ENCODE data around the gene MAGI2. TPM values are rescaled to one million over a fixed set of nuclear protein-coding genes. Genes with fewer than 3 reads are reported as not detected.

MAGI2 gene
- total RNA-seq, 1 donor = 18.8 TPM

DNA sequence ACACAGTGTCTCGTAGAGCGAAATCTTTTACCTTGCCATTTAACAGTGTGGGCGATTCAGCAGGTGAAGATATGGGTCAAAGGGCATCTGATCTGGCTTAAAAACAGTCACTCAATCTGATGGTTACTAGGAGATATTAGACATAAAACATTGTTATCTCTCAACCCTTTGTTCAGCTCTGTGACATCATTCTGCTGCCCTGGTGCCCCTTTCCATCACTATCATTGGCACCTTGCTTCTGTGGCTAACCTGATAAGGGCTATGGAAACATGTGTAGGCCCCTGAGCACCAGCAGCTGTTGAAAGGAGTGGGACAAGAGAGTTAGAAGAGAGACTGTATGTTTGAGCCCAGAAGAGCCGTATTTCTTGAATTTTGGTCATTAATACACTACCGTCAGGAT lies 1004.6 kb downstream of the MAGI2 start:
- Histone ChIP-seq H3K27ac (ENCODE audit: low read depth, low read length) (no peak overlapping the region), H3K4me1 (ENCODE audit: insufficient read depth, low read length) (no peaks in the 10 kb centered on the region), H3K79me2 (ENCODE audit: insufficient read depth, low read length) (no peaks in the 10 kb centered on the region), H2AFZ (ENCODE audit: low read length) (no peak overlapping the region), H3K36me3 (ENCODE audit: insufficient read depth, low read length) (no peaks in the 10 kb centered on the region), H4K20me1 (ENCODE audit: insufficient read depth, low read length) (no peaks in the 10 kb centered on the region), H3K27me3 (ENCODE audit: insufficient read depth, low read length) (no peaks in the 10 kb centered on the region), H3K4me2 (ENCODE audit: insufficient read depth, low read length) (no peak overlapping the region), H3K4me3 (ENCODE audit: insufficient read depth, low read length) (no peak overlapping the region), H3K9me3 (ENCODE audit: low read depth, low read length) (no peaks in the 10 kb centered on the region)
- DNase-seq (ENCODE audit: insufficient read length, low spot score, missing footprints) = no peak
- TF ChIP-seq, protein P1, sequence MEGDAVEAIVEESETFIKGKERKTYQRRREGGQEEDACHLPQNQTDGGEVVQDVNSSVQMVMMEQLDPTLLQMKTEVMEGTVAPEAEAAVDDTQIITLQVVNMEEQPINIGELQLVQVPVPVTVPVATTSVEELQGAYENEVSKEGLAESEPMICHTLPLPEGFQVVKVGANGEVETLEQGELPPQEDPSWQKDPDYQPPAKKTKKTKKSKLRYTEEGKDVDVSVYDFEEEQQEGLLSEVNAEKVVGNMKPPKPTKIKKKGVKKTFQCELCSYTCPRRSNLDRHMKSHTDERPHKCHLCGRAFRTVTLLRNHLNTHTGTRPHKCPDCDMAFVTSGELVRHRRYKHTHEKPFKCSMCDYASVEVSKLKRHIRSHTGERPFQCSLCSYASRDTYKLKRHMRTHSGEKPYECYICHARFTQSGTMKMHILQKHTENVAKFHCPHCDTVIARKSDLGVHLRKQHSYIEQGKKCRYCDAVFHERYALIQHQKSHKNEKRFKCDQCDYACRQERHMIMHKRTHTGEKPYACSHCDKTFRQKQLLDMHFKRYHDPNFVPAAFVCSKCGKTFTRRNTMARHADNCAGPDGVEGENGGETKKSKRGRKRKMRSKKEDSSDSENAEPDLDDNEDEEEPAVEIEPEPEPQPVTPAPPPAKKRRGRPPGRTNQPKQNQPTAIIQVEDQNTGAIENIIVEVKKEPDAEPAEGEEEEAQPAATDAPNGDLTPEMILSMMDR (IDR thresholded peaks at IDR 0.05; ENCODE audit: extremely low read depth, low read depth, low read length) = no peak

DNA sequence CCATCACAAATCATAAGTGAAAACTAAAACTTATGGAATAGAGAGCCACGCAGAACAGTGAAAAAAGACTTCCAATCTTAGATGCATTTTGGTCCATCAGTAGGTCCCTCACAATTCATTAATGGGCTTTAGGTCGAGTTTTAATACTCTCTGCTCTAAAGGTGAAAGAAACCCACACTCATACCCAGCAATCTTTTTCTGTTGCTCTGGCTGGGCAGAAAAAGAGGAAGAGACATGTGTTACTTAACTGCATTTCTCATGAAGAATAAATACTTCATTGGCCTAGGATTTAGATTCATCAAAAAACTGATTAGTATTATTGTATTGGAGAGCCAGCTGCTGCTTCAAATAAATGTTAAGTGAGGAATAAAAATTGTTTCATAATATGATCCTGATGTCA lies 1009.2 kb downstream of the MAGI2 start:
- no peak for DNase-seq (ENCODE audit: insufficient read length, low spot score, missing footprints)
- Histone ChIP-seq H2AFZ (ENCODE audit: low read length) (no peak overlapping the region), H3K79me2 (ENCODE audit: insufficient read depth, low read length) (no peaks in the 10 kb centered on the region), H3K36me3 (ENCODE audit: insufficient read depth, low read length) (no peaks in the 10 kb centered on the region), H3K27ac (ENCODE audit: low read depth, low read length) (no peak overlapping the region), H3K9me3 (ENCODE audit: low read depth, low read length) (no peaks in the 10 kb centered on the region), H3K4me1 (ENCODE audit: insufficient read depth, low read length) (no peaks in the 10 kb centered on the region), H3K27me3 (ENCODE audit: insufficient read depth, low read length) (no peaks in the 10 kb centered on the region), H3K4me3 (ENCODE audit: insufficient read depth, low read length) (no peak overlapping the region), H4K20me1 (ENCODE audit: insufficient read depth, low read length) (no peaks in the 10 kb centered on the region), H3K4me2 (ENCODE audit: insufficient read depth, low read length) (no peak overlapping the region)
- TF ChIP-seq, protein P1 (IDR thresholded peaks at IDR 0.05; ENCODE audit: extremely low read depth, low read depth, low read length) = no peak

DNA sequence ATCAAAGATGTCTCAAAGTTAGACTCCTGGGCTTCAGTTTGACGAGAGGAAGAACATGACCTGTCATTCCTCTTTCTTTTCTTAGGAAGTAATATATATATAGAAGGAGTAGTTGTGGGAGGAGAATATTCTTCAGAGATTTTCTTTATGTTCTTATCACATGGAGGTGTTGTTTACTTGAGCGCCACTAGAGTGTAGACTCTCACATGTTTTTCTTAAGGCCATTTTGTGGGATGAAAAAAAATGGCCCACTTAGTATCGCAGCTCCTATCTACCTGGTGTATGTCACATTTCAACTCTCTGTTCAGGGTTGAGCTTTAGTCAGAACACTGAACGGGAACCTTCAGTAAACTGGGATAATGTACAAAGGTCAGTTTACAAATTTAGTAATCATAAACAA lies 1009.7 kb downstream of the MAGI2 start:
- TF ChIP-seq, protein P1 (IDR thresholded peaks at IDR 0.05; ENCODE audit: extremely low read depth, low read depth, low read length) = no peak
- H3K27me3 ChIP-seq (ENCODE audit: insufficient read depth, low read length) = no peaks in the 10 kb centered on the region
- H3K9me3 ChIP-seq (ENCODE audit: low read depth, low read length) = no peaks in the 10 kb centered on the region
- H3K36me3 ChIP-seq (ENCODE audit: insufficient read depth, low read length) = no peaks in the 10 kb centered on the region
- H3K27ac ChIP-seq (ENCODE audit: low read depth, low read length) = no peak overlapping the region
- no peaks in the 10 kb centered on the region for H3K4me1 ChIP-seq (ENCODE audit: insufficient read depth, low read length)
- DNase-seq (ENCODE audit: insufficient read length, low spot score, missing footprints) = no peak
- no peaks in the 10 kb centered on the region for H3K79me2 ChIP-seq (ENCODE audit: insufficient read depth, low read length)
- H2AFZ ChIP-seq (ENCODE audit: low read length) = no peak overlapping the region
- no peaks in the 10 kb centered on the region for H4K20me1 ChIP-seq (ENCODE audit: insufficient read depth, low read length)
- H3K4me2 ChIP-seq (ENCODE audit: insufficient read depth, low read length) = no peak overlapping the region
- no peak overlapping the region for H3K4me3 ChIP-seq (ENCODE audit: insufficient read depth, low read length)

DNA sequence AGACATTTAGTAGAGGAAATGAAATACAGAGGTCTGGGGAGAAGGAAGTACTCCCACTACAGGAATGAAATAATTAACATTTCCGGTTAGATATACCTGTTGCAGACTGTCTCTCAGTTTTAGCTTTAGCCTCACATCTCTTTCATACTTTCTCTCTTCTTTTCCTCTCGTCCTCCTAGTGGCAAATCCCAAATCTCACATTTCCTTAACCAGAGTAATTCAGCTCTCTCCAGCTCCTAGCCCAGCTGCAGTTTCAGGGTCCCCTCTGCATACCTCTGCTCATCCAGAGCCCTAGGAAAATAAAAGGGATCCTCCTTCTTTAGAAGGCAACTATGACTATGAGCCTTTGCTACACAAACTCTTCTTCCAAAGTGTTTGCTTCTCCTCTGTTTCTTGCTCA lies 1011.7 kb downstream of the MAGI2 start:
- H3K9me3 ChIP-seq (ENCODE audit: low read depth, low read length) = no peaks in the 10 kb centered on the region
- TF ChIP-seq, protein P1 (IDR thresholded peaks at IDR 0.05; ENCODE audit: extremely low read depth, low read depth, low read length) = peak; percentile 12
- no peak overlapping the region for H3K27ac ChIP-seq (ENCODE audit: low read depth, low read length)
- no peaks in the 10 kb centered on the region for H3K79me2 ChIP-seq (ENCODE audit: insufficient read depth, low read length)
- H3K36me3 ChIP-seq (ENCODE audit: insufficient read depth, low read length) = no peaks in the 10 kb centered on the region
- no peak overlapping the region for H3K4me3 ChIP-seq (ENCODE audit: insufficient read depth, low read length)
- peaks cover 6% of the 10 kb centered on the region for H3K4me1 ChIP-seq (ENCODE audit: insufficient read depth, low read length)
- no peak for DNase-seq (ENCODE audit: insufficient read length, low spot score, missing footprints)
- no peaks in the 10 kb centered on the region for H3K27me3 ChIP-seq (ENCODE audit: insufficient read depth, low read length)
- H3K4me2 ChIP-seq (ENCODE audit: insufficient read depth, low read length) = no peak overlapping the region
- no peaks in the 10 kb centered on the region for H4K20me1 ChIP-seq (ENCODE audit: insufficient read depth, low read length)
- no peak overlapping the region for H2AFZ ChIP-seq (ENCODE audit: low read length)

Measured in osteoblast (primary cell).